Endothelial cell of umbilical vein (primary cell): Measurements from ENCODE around the gene NBPF6.

Source experiments
- EZH2 ChIP-seq: IDR thresholded peaks from 2 replicates; pipeline ENCODE4 v1.6.1; 2012; ENCODE audit warnings: borderline replicate concordance, low read depth, mild to moderate bottlenecking, moderate library complexity, low read length, inconsistent platforms; ENCODE audit not compliant: severe bottlenecking
- POLR2A ChIP-seq: IDR thresholded peaks from 2 replicates; pipeline ENCODE4 v1.6.1; 2012; ENCODE audit warnings: low read depth, mild to moderate bottlenecking, control low read depth, low read length
- POLR2AphosphoS5 ChIP-seq: IDR thresholded peaks from 2 replicates; pipeline ENCODE4 v1.6.1; 2012; ENCODE audit warnings: low read depth, mild to moderate bottlenecking, control low read depth, low read length, moderate library complexity; ENCODE audit not compliant: insufficient read depth

DNA sequence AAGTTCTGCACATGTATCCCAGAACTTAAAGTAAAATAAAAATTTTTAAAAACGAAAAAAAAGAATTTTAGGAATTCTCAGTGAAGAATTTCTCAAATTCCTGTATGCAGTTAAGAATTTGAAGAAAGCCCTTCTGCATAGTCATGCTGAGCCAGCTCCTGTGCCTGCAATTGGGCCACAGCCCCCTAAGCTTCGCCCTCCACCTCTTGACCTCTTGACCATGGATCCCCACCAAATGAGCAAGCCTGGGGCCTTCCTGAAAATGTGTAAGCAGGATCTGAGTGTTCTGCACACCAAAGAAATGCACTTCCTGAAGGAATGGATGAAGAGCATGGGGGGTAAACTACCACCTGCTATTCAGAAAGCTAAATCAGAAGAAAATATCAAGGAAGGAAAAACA, 52.0 kb downstream of the NBPF6 start:
- no peak for TF ChIP-seq POLR2A
- TF ChIP-seq EZH2 = no peak
- no peak for TF ChIP-seq POLR2AphosphoS5
